Upper lobe of right lung (tissue), 1 donor: ENCODE measurements around the gene UGT1A10. TPM values are rescaled to one million over a fixed set of nuclear protein-coding genes. Genes with fewer than 3 reads are reported as not detected.

ENCODE experiments used
- ATAC-seq: fragments of 200-7000 bp; cut with Tn5 transposase; one replicate; pipeline ENCODE4 v1.9.1; 2020; ENCODE audit warnings: mild to moderate bottlenecking, moderate library complexity
- DNase-seq: peaks from one replicate; pipeline ENCODE4 v3.0.0-alpha.2; 2020
- H3K27ac ChIP-seq: fragments of 200-600 bp; one replicate; pipeline ENCODE4 v1.8.0; 2022
- H3K27me3 ChIP-seq: fragments of 200-600 bp; one replicate; pipeline ENCODE4 v1.8.0; 2022; ENCODE audit warnings: mild to moderate bottlenecking
- H3K36me3 ChIP-seq: fragments of 200-600 bp; one replicate; pipeline ENCODE4 v1.8.0; 2022
- H3K4me1 ChIP-seq: fragments of 200-600 bp; one replicate; pipeline ENCODE4 v1.8.0; 2022
- H3K4me3 ChIP-seq: fragments of 200-600 bp; one replicate; pipeline ENCODE4 v1.8.0; 2022; ENCODE audit warnings: mild to moderate bottlenecking
- H3K9me3 ChIP-seq: fragments of 200-600 bp; one replicate; pipeline ENCODE4 v1.8.0; 2022
- intact Hi-C: fragments of 100-400 bp; cut with DNase I; formaldehyde crosslinking; loops from one replicate; pipeline ENCODE4 v1.11.0; 2022
- total RNA-seq: library from RNA; stranded (reverse); fragmentation: NEBNext Ultra II Directional; extraction: Animal tissue kit (Norgen Biotek cat#: 25700); gene quantifications from one replicate; pipeline ENCODE4 v1.2.1, GENCODE V29; 2021
- TF ChIP-seq, protein P1 (sequence below): fragments of 200-600 bp; IDR thresholded peaks from one replicate; pipeline ENCODE4 v1.8.0; 2022; ENCODE audit warnings: antibody characterized with exemption
- donor health status: DM: no; HTN: yes; CAD: no; lungs with severe emphysema.

Gene UGT1A10
- total RNA-seq, 1 donor from 2014 or later, result not detected

DNA sequence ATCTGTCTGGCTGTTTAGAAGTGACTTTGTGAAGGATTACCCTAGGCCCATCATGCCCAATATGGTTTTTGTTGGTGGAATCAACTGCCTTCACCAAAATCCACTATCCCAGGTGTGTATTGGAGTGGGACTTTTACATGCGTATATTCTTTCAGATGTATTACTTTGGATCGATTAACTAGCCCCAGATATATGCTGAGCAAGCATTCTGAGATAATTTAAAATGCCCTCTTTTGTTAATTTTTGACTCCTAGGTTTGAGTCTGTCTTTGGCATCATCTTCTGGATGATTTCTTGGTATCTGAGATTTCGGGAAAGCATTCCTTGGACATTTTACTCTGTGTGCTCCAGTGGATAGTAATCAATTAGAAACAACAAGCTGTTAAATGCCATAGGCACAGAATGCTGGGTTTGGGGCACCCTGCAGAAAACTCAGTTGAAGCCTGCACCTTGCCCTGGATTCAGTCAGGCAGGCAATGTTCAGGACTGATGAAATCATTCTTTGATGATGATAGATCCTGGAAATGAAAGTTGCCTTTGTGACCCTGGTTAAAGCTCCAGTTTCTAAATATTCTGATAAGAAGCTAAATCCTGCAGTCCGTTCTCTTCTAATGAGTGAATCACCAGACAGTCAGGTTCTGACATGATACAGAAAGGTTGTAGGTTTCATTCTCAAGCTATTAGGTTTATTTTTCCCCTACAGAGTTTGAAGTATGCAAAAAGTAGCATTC lies 125.0 kb downstream of the UGT1A10 start:
- TF ChIP-seq, protein P1, sequence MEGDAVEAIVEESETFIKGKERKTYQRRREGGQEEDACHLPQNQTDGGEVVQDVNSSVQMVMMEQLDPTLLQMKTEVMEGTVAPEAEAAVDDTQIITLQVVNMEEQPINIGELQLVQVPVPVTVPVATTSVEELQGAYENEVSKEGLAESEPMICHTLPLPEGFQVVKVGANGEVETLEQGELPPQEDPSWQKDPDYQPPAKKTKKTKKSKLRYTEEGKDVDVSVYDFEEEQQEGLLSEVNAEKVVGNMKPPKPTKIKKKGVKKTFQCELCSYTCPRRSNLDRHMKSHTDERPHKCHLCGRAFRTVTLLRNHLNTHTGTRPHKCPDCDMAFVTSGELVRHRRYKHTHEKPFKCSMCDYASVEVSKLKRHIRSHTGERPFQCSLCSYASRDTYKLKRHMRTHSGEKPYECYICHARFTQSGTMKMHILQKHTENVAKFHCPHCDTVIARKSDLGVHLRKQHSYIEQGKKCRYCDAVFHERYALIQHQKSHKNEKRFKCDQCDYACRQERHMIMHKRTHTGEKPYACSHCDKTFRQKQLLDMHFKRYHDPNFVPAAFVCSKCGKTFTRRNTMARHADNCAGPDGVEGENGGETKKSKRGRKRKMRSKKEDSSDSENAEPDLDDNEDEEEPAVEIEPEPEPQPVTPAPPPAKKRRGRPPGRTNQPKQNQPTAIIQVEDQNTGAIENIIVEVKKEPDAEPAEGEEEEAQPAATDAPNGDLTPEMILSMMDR, result no peak
- Histone ChIP-seq H3K4me1 (no peaks in the 10 kb centered on the region), H3K9me3 (no peaks in the 10 kb centered on the region), H3K27me3 (no peaks in the 10 kb centered on the region), H3K36me3 (no peaks in the 10 kb centered on the region), H3K27ac (no peak overlapping the region), H3K4me3 (no peak overlapping the region)
- intact Hi-C loops, result no loop called here
- ATAC-seq, result no peak
- DNase-seq, result no peak

DNA sequence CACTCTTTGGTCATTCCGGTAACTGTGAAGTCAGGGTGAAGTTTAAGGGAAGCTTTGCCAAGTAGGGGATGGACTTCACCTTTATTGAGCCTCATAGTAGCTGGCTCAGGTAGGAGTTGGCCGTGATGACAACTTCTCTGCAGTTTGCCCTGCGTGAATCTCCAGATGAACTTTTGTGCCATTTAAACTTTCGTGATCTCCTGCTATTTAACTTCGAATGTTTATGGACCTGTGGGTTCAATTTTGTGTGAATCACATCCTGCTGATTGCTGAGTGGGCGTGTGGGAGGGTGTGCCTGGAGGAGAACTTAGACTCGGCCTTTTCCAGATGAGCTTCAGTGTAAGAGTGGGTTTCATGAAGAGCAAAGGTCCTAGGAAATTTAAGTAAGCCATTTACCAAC lies 128.0 kb downstream of the UGT1A10 start:
- Histone ChIP-seq H3K27me3 (no peaks in the 10 kb centered on the region), H3K36me3 (no peaks in the 10 kb centered on the region), H3K9me3 (no peaks in the 10 kb centered on the region), H3K4me1 (no peaks in the 10 kb centered on the region), H3K4me3 (no peak overlapping the region), H3K27ac (no peak overlapping the region)
- TF ChIP-seq, protein P1, result no peak
- no peak for ATAC-seq
- DNase-seq, result no peak
- intact Hi-C loops, result no loop called here

DNA sequence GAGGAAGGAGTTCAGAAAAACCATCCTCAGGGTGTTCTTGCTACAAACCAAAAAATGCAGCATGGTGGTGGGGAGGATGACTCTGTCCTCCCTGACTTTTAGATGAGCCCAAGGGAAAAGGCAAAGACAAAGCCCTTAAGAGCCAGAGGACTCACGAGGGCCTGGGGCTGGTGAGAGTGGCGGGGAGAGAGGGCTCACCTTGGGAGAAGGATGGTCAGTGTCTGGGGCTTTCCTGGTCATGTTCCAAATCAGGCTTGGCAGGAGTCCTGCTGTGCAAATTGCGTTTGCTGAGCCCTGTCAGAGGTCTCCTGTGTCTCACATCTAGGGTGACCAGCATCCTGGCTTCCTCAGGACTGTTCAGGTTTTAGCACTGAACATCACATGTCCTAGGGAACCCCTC lies 128.5 kb downstream of the UGT1A10 start:
- intact Hi-C loops, result no loop called here
- no peaks in the 10 kb centered on the region for H3K9me3 ChIP-seq
- H3K27ac ChIP-seq, result no peak overlapping the region
- H3K36me3 ChIP-seq, result no peaks in the 10 kb centered on the region
- TF ChIP-seq, protein P1, result no peak
- no peaks in the 10 kb centered on the region for H3K27me3 ChIP-seq
- H3K4me1 ChIP-seq, result no peaks in the 10 kb centered on the region
- DNase-seq (no peak), ATAC-seq (no peak)
- no peak overlapping the region for H3K4me3 ChIP-seq

DNA sequence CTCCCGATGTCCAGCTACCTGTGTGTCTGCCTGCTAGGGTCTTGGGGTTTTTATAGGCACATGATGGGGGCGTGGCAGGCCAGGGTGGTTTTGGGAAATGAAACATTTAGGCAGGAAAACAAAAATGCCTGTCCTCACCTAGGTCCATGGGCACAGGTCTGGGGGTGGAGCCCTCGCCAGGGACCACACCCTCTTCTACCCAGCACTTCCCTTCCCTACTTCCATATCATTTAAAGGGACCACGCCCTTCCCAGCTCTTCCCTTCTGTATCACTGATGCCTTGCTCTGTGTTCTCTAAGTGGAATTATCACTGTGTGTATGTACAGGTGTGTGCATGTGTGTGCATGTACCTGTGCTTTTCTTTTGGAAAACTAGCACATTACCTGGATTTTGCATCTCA lies 130.2 kb downstream of the UGT1A10 start:
- no peak for ATAC-seq
- intact Hi-C loops, result no loop called here
- TF ChIP-seq, protein P1, result no peak
- H3K9me3 ChIP-seq, result no peaks in the 10 kb centered on the region
- H3K4me3 ChIP-seq, result no peak overlapping the region
- H3K27ac ChIP-seq, result no peak overlapping the region
- no peaks in the 10 kb centered on the region for H3K36me3 ChIP-seq
- no peaks in the 10 kb centered on the region for H3K4me1 ChIP-seq
- no peaks in the 10 kb centered on the region for H3K27me3 ChIP-seq
- DNase-seq, result no peak

DNA sequence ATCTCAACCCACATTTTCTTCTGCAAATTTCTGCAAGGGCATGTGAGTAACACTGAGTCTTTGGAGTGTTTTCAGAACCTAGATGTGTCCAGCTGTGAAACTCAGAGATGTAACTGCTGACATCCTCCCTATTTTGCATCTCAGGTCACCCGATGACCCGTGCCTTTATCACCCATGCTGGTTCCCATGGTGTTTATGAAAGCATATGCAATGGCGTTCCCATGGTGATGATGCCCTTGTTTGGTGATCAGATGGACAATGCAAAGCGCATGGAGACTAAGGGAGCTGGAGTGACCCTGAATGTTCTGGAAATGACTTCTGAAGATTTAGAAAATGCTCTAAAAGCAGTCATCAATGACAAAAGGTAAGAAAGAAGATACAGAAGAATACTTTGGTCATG lies 131.8 kb downstream of the UGT1A10 start:
- Histone ChIP-seq H3K27ac (no peak overlapping the region), H3K36me3 (no peaks in the 10 kb centered on the region), H3K4me1 (no peaks in the 10 kb centered on the region), H3K9me3 (no peaks in the 10 kb centered on the region), H3K4me3 (no peak overlapping the region), H3K27me3 (no peaks in the 10 kb centered on the region)
- TF ChIP-seq, protein P1, result no peak
- ATAC-seq (no peak), DNase-seq (no peak)
- intact Hi-C loops, result no loop called here

DNA sequence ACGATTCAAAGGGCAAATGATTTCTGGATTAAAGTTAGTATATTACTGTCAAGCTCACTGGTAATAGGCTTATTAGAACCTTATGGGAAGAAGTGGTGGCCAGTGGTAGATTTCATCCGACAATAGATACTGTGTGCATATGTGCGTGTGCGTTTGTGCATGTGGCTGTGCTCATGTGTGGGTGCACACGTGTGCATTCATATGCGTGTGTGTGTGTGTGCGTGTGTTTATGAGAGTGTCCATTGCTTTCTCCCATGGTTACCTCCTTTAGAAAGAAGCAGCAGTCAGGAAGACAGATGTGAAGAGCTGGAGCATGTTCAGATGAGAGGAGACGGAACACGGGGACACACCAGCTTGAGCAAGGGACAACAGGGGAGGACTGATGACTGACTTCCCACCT lies 133.0 kb downstream of the UGT1A10 start:
- TF ChIP-seq, protein P1, result no peak
- intact Hi-C loops, result no loop called here
- no peak overlapping the region for H3K27ac ChIP-seq
- H3K4me1 ChIP-seq, result no peaks in the 10 kb centered on the region
- DNase-seq (no peak), ATAC-seq (no peak)
- H3K9me3 ChIP-seq, result no peaks in the 10 kb centered on the region
- no peaks in the 10 kb centered on the region for H3K36me3 ChIP-seq
- H3K4me3 ChIP-seq, result no peak overlapping the region
- H3K27me3 ChIP-seq, result no peaks in the 10 kb centered on the region
